ENCODE measurements around the gene PRUNE2. TPM values are rescaled to one million over a fixed set of nuclear protein-coding genes. Genes with fewer than 3 reads are reported as not detected.

PRUNE2 gene
- total RNA-seq, 1 experiment from 2014 or later = 3.5 TPM

GRCh38 chr9:76785501-76785900, 120.4 kb downstream of the PRUNE2 start:
- no peaks in the 10 kb centered on the region for H3K36me3 Mint-ChIP-seq (ENCODE audit: insufficient read depth, unreplicated experiment)
- H3K4me3 ChIP-seq (ENCODE audit: low read depth, low read length) = no peak overlapping the region
- TF ChIP-seq CTCF (IDR thresholded peaks at IDR 0.05; ENCODE audit: insufficient read depth in 1 of 2, low read depth in 1 of 2, low read length in 1 of 2, severe bottlenecking in 1 of 2, unreplicated experiment in 1 of 2) = no peak
- no peak overlapping the region for H3K4me3 Mint-ChIP-seq (ENCODE audit: unreplicated experiment)
- POLR2A ChIA-PET = no interaction called here
- no peaks in the 10 kb centered on the region for H3K4me1 ChIP-seq
- H3K4me1 Mint-ChIP-seq (ENCODE audit: low read depth, unreplicated experiment) = no peaks in the 10 kb centered on the region
- no peaks in the 10 kb centered on the region for H3K36me3 ChIP-seq (ENCODE audit: control insufficient read depth, insufficient read depth, low read length)
- intact Hi-C loops (cut with micrococcal nuclease; ENCODE audit: unreplicated experiment) = no loop called here
- no peak overlapping the region for H3K27ac Mint-ChIP-seq (ENCODE audit: unreplicated experiment)
- DNase-seq = no peak
- CTCF ChIA-PET = no interaction called here
- H3K27me3 ChIP-seq (replicated peaks; ENCODE audit: control insufficient read depth, insufficient read depth, low read length) = no peaks in the 10 kb centered on the region
- H3K9me3 Mint-ChIP-seq (ENCODE audit: unreplicated experiment) = no peaks in the 10 kb centered on the region
- H3K27me3 Mint-ChIP-seq (ENCODE audit: insufficient read depth, unreplicated experiment) = no peaks in the 10 kb centered on the region
- H3K9me3 ChIP-seq = no peaks in the 10 kb centered on the region
- no TSS peak for BruUV-seq (replicated peaks)

GRCh38 chr9:76784881-76785280, 121.0 kb downstream of the PRUNE2 start:
- no TSS peak for BruUV-seq (replicated peaks)
- ChIA-PET CTCF (no interaction called here), POLR2A (no interaction called here)
- intact Hi-C loops (cut with micrococcal nuclease; ENCODE audit: unreplicated experiment) = no loop called here
- TF ChIP-seq CTCF (IDR thresholded peaks at IDR 0.05; ENCODE audit: insufficient read depth in 1 of 2, low read depth in 1 of 2, low read length in 1 of 2, severe bottlenecking in 1 of 2, unreplicated experiment in 1 of 2) = no peak
- Mint-ChIP-seq H3K36me3 (ENCODE audit: insufficient read depth, unreplicated experiment) (no peaks in the 10 kb centered on the region), H3K27me3 (ENCODE audit: insufficient read depth, unreplicated experiment) (no peaks in the 10 kb centered on the region), H3K9me3 (ENCODE audit: unreplicated experiment) (no peaks in the 10 kb centered on the region), H3K27ac (ENCODE audit: unreplicated experiment) (no peak overlapping the region), H3K4me1 (ENCODE audit: low read depth, unreplicated experiment) (no peaks in the 10 kb centered on the region), H3K4me3 (ENCODE audit: unreplicated experiment) (no peak overlapping the region)
- Histone ChIP-seq H3K4me1 (no peaks in the 10 kb centered on the region), H3K27me3 (replicated peaks; ENCODE audit: control insufficient read depth, insufficient read depth, low read length) (no peaks in the 10 kb centered on the region), H3K36me3 (ENCODE audit: control insufficient read depth, insufficient read depth, low read length) (no peaks in the 10 kb centered on the region), H3K9me3 (no peaks in the 10 kb centered on the region), H3K4me3 (ENCODE audit: low read depth, low read length) (no peak overlapping the region)
- DNase-seq = no peak

GRCh38 chr9:76772686-76773445, 133.0 kb downstream of the PRUNE2 start:
- no TSS peak for BruUV-seq (replicated peaks)
- POLR2A ChIA-PET = no interaction called here
- H3K4me3 ChIP-seq (ENCODE audit: low read depth, low read length) = no peak overlapping the region

More at GRCh38 chr9:76772686-76773445, 133.0 kb downstream of the PRUNE2 start:
- Histone ChIP-seq H3K27me3 (replicated peaks; ENCODE audit: control insufficient read depth, insufficient read depth, low read length) (no peaks in the 10 kb centered on the region), H3K4me1 (no peaks in the 10 kb centered on the region), H3K9me3 (no peaks in the 10 kb centered on the region), H3K36me3 (ENCODE audit: control insufficient read depth, insufficient read depth, low read length) (no peaks in the 10 kb centered on the region)
- TF ChIP-seq CTCF (IDR thresholded peaks at IDR 0.05; ENCODE audit: insufficient read depth in 1 of 2, low read depth in 1 of 2, low read length in 1 of 2, severe bottlenecking in 1 of 2, unreplicated experiment in 1 of 2) = no peak
- H3K4me1 Mint-ChIP-seq (ENCODE audit: low read depth, unreplicated experiment) = peaks cover 7% of the 10 kb centered on the region
- H3K9me3 Mint-ChIP-seq (ENCODE audit: unreplicated experiment) = no peaks in the 10 kb centered on the region
- H3K36me3 Mint-ChIP-seq (ENCODE audit: insufficient read depth, unreplicated experiment) = no peaks in the 10 kb centered on the region
- intact Hi-C loops (cut with micrococcal nuclease; ENCODE audit: unreplicated experiment) = no loop called here
- H3K4me3 Mint-ChIP-seq (ENCODE audit: unreplicated experiment) = no peak overlapping the region
- DNase-seq = no peak
- no peak overlapping the region for H3K27ac Mint-ChIP-seq (ENCODE audit: unreplicated experiment)
- CTCF ChIA-PET = no interaction called here
- no peaks in the 10 kb centered on the region for H3K27me3 Mint-ChIP-seq (ENCODE audit: insufficient read depth, unreplicated experiment)

Data from Caco-2 (cell line).